H1 (cell line): ENCODE measurements around the gene NEK4. TPM values are rescaled to one million over a fixed set of nuclear protein-coding genes. Genes with fewer than 3 reads are reported as not detected.
"Not testable (repeated sequence)": the region's sequence is repeated elsewhere in the genome, so short reads cannot be mapped to it uniquely, and the experiment has no call there.

Source experiments
- CTCF ChIA-PET: fragments of 300-600 bp; sonication (Branson Sonifier 250); formaldehyde crosslinking; loops from one replicate; lab custom pipeline; 2021; ENCODE audit not compliant: partially characterized antibody; lab: Charles Lee
- POLR2A ChIA-PET: fragments of 300-600 bp; sonication (Branson Sonifier 250); formaldehyde crosslinking; loops from one replicate; lab custom pipeline; 2021; ENCODE audit warnings: inconsistent platforms; ENCODE audit not compliant: partially characterized antibody; lab: Charles Lee
- DNase-seq, 2 experiments: peaks; one replicate each; pipeline versions ENCODE4 v3.0.0 to v3.0.0-alpha.2; 2010 to 2022; ENCODE audit warnings: low spot score in 2 of 2, low read depth in 1 of 2, mixed read lengths in 1 of 2
- FAIRE-seq: peaks from 2 replicates; lab custom pipeline; 2011; peaks lifted over from hg19 to GRCh38; lab: Jason Lieb, UNC
- H2AFZ ChIP-seq: 2 replicates; pipeline ENCODE4 v1.8.1; 2012; ENCODE audit warnings: low read length, inconsistent platforms
- H2AK5ac ChIP-seq: 2 replicates; pipeline ENCODE4 v1.6.1; 2013; ENCODE audit warnings: low read depth, low read length
- H2BK120ac ChIP-seq: replicated peaks from 2 replicates; pipeline ENCODE3; 2013; ENCODE audit warnings: low read depth, low read length, inconsistent platforms
- H2BK12ac ChIP-seq: 2 replicates; pipeline ENCODE4 v1.6.1; 2013; ENCODE audit warnings: low read depth, low read length
- H2BK15ac ChIP-seq: 2 replicates; pipeline ENCODE4 v1.6.1; 2013; ENCODE audit warnings: low read length
- H2BK20ac ChIP-seq: 2 replicates; pipeline ENCODE4 v1.6.1; 2013; ENCODE audit warnings: low read length
- H2BK5ac ChIP-seq: 2 replicates; pipeline ENCODE4 v1.6.1; 2013; ENCODE audit warnings: low read depth, low read length
- H3K14ac ChIP-seq: 2 replicates; pipeline ENCODE4 v1.6.1; 2013; ENCODE audit warnings: inconsistent platforms; ENCODE audit not compliant: insufficient read length
- H3K18ac ChIP-seq: 2 replicates; pipeline ENCODE4 v1.6.1; 2013; ENCODE audit warnings: low read length; ENCODE audit errors: extremely low read depth
- H3K23ac ChIP-seq: 2 replicates; pipeline ENCODE4 v1.6.1; 2013; ENCODE audit warnings: inconsistent platforms; ENCODE audit not compliant: insufficient read length
- H3K23me2 ChIP-seq: 2 replicates; pipeline ENCODE4 v1.6.1; 2013; ENCODE audit warnings: low read depth, low read length
- H3K27ac ChIP-seq: 2 replicates; pipeline ENCODE4 v1.6.1; 2011; ENCODE audit warnings: low read depth, low read length, inconsistent platforms
- H3K27me3 ChIP-seq, 4 experiments: replicated peaks in 1 of 4; 1 replicate in 1 of 4; 2 replicates in 3 of 4; pipeline versions ENCODE4 v1.6.1 to v1.8.1; 2011 to 2013; ENCODE audit warnings: low read length in 3 of 4, mild to moderate bottlenecking in 3 of 4, inconsistent platforms in 2 of 4, mixed read lengths in 2 of 4, moderate library complexity in 1 of 4; ENCODE audit not compliant: control insufficient read depth in 3 of 4, insufficient read depth in 3 of 4; ENCODE audit errors: extremely low read depth in 1 of 4
- H3K36me3 ChIP-seq, 4 experiments: 2 replicates each; pipeline versions ENCODE4 v1.6.1 to v1.8.1; 2011 to 2013; ENCODE audit warnings: mild to moderate bottlenecking in 4 of 4, low read length in 3 of 4, moderate library complexity in 2 of 4, control low read depth in 1 of 4, inconsistent platforms in 1 of 4; ENCODE audit not compliant: insufficient read depth in 4 of 4, control insufficient read depth in 2 of 4
- H3K4ac ChIP-seq: replicated peaks from 2 replicates; pipeline ENCODE3; 2013; ENCODE audit warnings: low read length, low read depth, mixed read lengths, inconsistent platforms; ENCODE audit not compliant: insufficient read length
- H3K4me1 ChIP-seq, 4 experiments: replicated peaks in 1 of 4; 1 replicate in 1 of 4; 2 replicates in 3 of 4; pipeline versions ENCODE4 v1.6.1 to v1.8.1; 2011 to 2013; ENCODE audit warnings: low read length in 3 of 4, inconsistent platforms in 2 of 4, mixed read lengths in 1 of 4; ENCODE audit not compliant: insufficient read depth in 4 of 4, control insufficient read depth in 3 of 4
- H3K4me2 ChIP-seq, 2 experiments: 2 replicates each; pipeline versions ENCODE4 v1.6.1 to v1.8.1; 2011 to 2013; ENCODE audit warnings: low read depth in 2 of 2, low read length in 2 of 2, control low read depth in 1 of 2, inconsistent platforms in 1 of 2, mild to moderate bottlenecking in 1 of 2; ENCODE audit not compliant: insufficient read depth in 1 of 2
- H3K4me3 ChIP-seq, 4 experiments: fragments of 200-600, 300-600 bp in 1 of 4; sonication (generic), shearing (Covaris generic), sonication (Bioruptor Twin) in 1 of 4; 2 replicates each; pipeline versions ENCODE4 v1.5.1 to v1.8.1; 2011 to 2016; ENCODE audit warnings: low read length in 4 of 4, low read depth in 3 of 4, control low read depth in 2 of 4, inconsistent platforms in 2 of 4, mild to moderate bottlenecking in 2 of 4, mixed read lengths in 1 of 4, moderate library complexity in 1 of 4; ENCODE audit not compliant: insufficient read depth in 2 of 4; ENCODE audit errors: extremely low read depth in 1 of 4
- H3K56ac ChIP-seq: replicated peaks from 2 replicates; pipeline ENCODE3; 2013; ENCODE audit warnings: low read depth, mild to moderate bottlenecking, mixed read lengths, low read length, inconsistent platforms; ENCODE audit not compliant: insufficient read length
- H3K79me1 ChIP-seq: 2 replicates; pipeline ENCODE4 v1.6.1; 2013; ENCODE audit warnings: low read depth, low read length, control low read depth
- H3K79me2 ChIP-seq, 2 experiments: 2 replicates each; pipeline versions ENCODE4 v1.6.1 to v1.8.1; 2012 to 2013; ENCODE audit warnings: low read length in 2 of 2, mild to moderate bottlenecking in 2 of 2, inconsistent platforms in 1 of 2; ENCODE audit not compliant: insufficient read depth in 2 of 2, control insufficient read depth in 1 of 2
- H3K9ac ChIP-seq, 4 experiments: replicated peaks in 1 of 4; 1 replicate in 1 of 4; 2 replicates in 3 of 4; pipeline versions ENCODE4 v1.6.1 to v1.8.1; 2011 to 2013; ENCODE audit warnings: low read depth in 3 of 4, low read length in 3 of 4, control low read depth in 2 of 4, mild to moderate bottlenecking in 2 of 4, moderate library complexity in 2 of 4, inconsistent platforms in 1 of 4; ENCODE audit errors: extremely low read depth in 1 of 4
- H3K9me3 ChIP-seq, 2 experiments: 2 replicates each; pipeline versions ENCODE4 v1.6.1 to v1.8.1; 2012 to 2013; ENCODE audit warnings: mild to moderate bottlenecking in 2 of 2, moderate library complexity in 2 of 2, control low read depth in 1 of 2, inconsistent platforms in 1 of 2, low read depth in 1 of 2, low read length in 1 of 2, mixed read lengths in 1 of 2; ENCODE audit not compliant: insufficient read depth in 2 of 2
- H4K20me1 ChIP-seq, 2 experiments: replicated peaks in 1 of 2; 2 replicates each; pipeline versions ENCODE3 to v1.8.1; 2011 to 2013; ENCODE audit warnings: inconsistent platforms in 2 of 2, low read length in 2 of 2, mild to moderate bottlenecking in 1 of 2; ENCODE audit not compliant: insufficient read depth in 2 of 2, control insufficient read depth in 1 of 2
- H4K5ac ChIP-seq: 2 replicates; pipeline ENCODE4 v1.6.1; 2013; ENCODE audit warnings: low read length, low read depth, mixed read lengths, inconsistent platforms; ENCODE audit not compliant: insufficient read length
- H4K8ac ChIP-seq: 2 replicates; pipeline ENCODE4 v1.8.0; 2013; ENCODE audit warnings: mild to moderate bottlenecking, moderate library complexity, low read length, inconsistent platforms; ENCODE audit not compliant: insufficient read depth; ENCODE audit errors: extremely low read depth
- H4K91ac ChIP-seq: replicated peaks from 2 replicates; pipeline ENCODE3; 2013; ENCODE audit warnings: low read length, mixed read lengths, inconsistent platforms; ENCODE audit not compliant: insufficient read length
- WGBS, 2 experiments: shearing (Covaris generic) in 1 of 2; methylation state at CpG; one replicate each; pipeline versions ENCODE4 v1.1.6 to v1.1.7; 2013 to 2015; ENCODE audit warnings: low lambda C conversion rate in 2 of 2, mixed read lengths in 2 of 2, inconsistent platforms in 1 of 2, low coverage in 1 of 2, missing lambda C conversion rate in 1 of 2; ENCODE audit not compliant: insufficient replicate concordance in 2 of 2, insufficient coverage in 1 of 2, insufficient read length in 1 of 2; ENCODE audit errors: extremely low coverage in 1 of 2, missing lambda C conversion rate in 1 of 2; 5-methylcytosine and 5-hydroxymethylcytosine counted together
- polyA plus RNA-seq, 7 experiments: library from polyadenylated mRNA; depleted of rRNA in 3 of 7; stranded (reverse) in 5 of 7; unstranded in 2 of 7; fragments of >200 nt in 5 of 7; fragments of 200-250 nt in 2 of 7; gene quantifications; 1 replicate in 5 of 7; 2 replicates in 1 of 7; 4 replicates in 1 of 7; pipeline versions ENCODE4 v1.2.1 to v1.2.3, GENCODE V29; 2011 to 2013; ENCODE audit warnings: missing spikeins in 2 of 7, mixed read lengths in 2 of 7
- total RNA-seq: library from RNA; stranded (reverse); fragmentation: NEBNext Ultra II Directional; extraction: Animal tissue kit (Norgen Biotek cat#: 25700); gene quantifications from 2 replicates; pipeline ENCODE4 v1.2.1, GENCODE V29; 2021

Gene NEK4
- total and polyA plus RNA-seq, 2 of the 8 experiments (the other 6 are each of a cell fraction or from before 2014, with no cell fraction given): 7.5 to 40.0 TPM

- H3K14ac ChIP-seq, H3K27ac ChIP-seq, H3K9me3 ChIP-seq, H3K4me3 ChIP-seq, DNase-seq, H2BK120ac ChIP-seq, H3K23ac ChIP-seq, H4K5ac ChIP-seq, H3K4me2 ChIP-seq, FAIRE-seq, H3K27me3 ChIP-seq, H4K20me1 ChIP-seq, H2BK20ac ChIP-seq, H3K23me2 ChIP-seq, H3K18ac ChIP-seq, H4K91ac ChIP-seq, H3K9ac ChIP-seq, H2AFZ ChIP-seq, H3K56ac ChIP-seq, H2BK15ac ChIP-seq, H2BK5ac ChIP-seq, H2AK5ac ChIP-seq, H3K79me1 ChIP-seq, H3K4ac ChIP-seq, H3K4me1 ChIP-seq, H2BK12ac ChIP-seq, H4K8ac ChIP-seq: not testable (repeated sequence)
- POLR2A ChIA-PET: interaction anchor here (1.6 kb wide), 2 partner anchors 10 to 17 kb away, joined by 3 to 7 read pairs; partner anchors contain the start of genes GNL3 and PBRM1
- H3K36me3 ChIP-seq: peaks cover 15 to 44% (median 31%) of the 10 kb centered on the region in 4 experiments
- peaks cover 0 to 15% of the 10 kb centered on the region in 2 experiments; a peak in 3 of 4 replicates for H3K79me2 ChIP-seq
- CTCF ChIA-PET: interaction anchor here (0.7 kb wide), 1 partner anchor 232 kb away, joined by 3 read pairs; no protein-coding TSS in a partner anchor
- WGBS, 2 experiments: 94% methylated on average over 3 of the region's 3 CpGs; no CpG with 5 or more reads in 1 of the 2 experiments
These were observed 94.5 kb downstream of the NEK4 start for GRCh38 chr3:52676201-52676600.
